ENCODE measurements around the gene TPCN2. TPM values are rescaled to one million over a fixed set of nuclear protein-coding genes. Genes with fewer than 3 reads are reported as not detected.

Gene TPCN2
- total RNA-seq, 5 donors from 2014 or later (not counting 1 experiment from before 2014, with no cell fraction given) = 14.9 to 34.3 (median 19.4) TPM

DNA sequence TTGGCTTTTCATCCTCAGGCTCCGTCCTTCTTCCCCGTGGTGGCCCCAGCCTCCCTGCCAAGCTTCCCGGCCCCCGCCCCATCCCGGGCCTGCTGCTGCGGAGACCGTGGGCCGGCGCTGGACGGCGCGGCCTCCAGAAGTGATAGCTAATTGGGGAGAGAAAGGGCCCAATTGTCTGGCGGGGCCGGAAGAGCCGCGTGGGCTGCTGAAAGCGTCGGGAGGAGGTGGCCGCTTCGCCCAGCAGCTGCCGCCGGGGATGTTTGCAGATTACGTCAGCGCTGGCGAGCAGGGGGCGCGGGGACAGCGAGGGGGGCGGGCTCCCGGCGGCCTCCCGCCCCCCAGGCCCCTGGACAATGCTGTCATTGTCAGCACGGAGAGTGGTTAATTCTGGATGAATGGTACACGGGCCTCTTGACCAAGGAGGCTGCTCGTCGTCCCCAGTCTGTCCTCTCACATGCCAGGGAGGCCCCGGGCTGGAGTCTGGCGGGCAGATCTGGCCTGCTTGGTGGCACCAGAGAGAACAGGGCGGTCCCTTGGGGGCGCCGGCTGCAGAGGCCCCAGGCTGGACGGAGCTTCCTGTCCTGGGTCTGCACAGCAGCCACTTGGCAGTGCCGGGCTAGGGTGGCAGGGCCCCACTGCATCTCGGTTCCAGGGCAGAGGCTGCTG, 108.6 kb downstream of the TPCN2 start:
- ChIA-PET POLR2A (no interaction called here), CTCF (no interaction called here)
- 39% methylated on average over 39 of the region's 44 CpGs for whole genome bisulfite sequencing (ENCODE audit: insufficient coverage)
- peaks cover 0 to 3% of the 10 kb centered on the region in 2 donors for H3K27me3 Mint-ChIP-seq
- H3K4me3 Mint-ChIP-seq = no peak overlapping the region
- Histone ChIP-seq H3K4me3 (ENCODE audit: control insufficient read depth in 1 of 2, extremely low read depth in 1 of 2, low read length in 1 of 2) (no peak overlapping the region), H3K9me3 (no peaks in the 10 kb centered on the region), H3K27me3 (replicated peaks in 1 of 2; ENCODE audit: control insufficient read depth in 2 of 2, extremely low read depth in 1 of 2, insufficient read depth in 2 of 2, low read length in 1 of 2) (peaks cover 0 to 44% of the 10 kb centered on the region in 2 experiments), H3K36me3 (ENCODE audit: control insufficient read depth in 2 of 2, extremely low read depth in 1 of 2, insufficient read depth in 1 of 2, low read length in 1 of 2) (no peaks in the 10 kb centered on the region), H3K4me1 (ENCODE audit: control insufficient read depth in 1 of 2, extremely low read depth in 1 of 2, insufficient read depth in 2 of 2, low read length in 2 of 2) (peaks cover 0 to 6% of the 10 kb centered on the region in 2 experiments), H3K27ac (ENCODE audit: low read length) (no peak overlapping the region)
- H3K9me3 Mint-ChIP-seq = no peaks in the 10 kb centered on the region
- no peak for ATAC-seq (replicated peaks in 1 of 4)
- H3K27ac Mint-ChIP-seq = no peak overlapping the region
- no peaks in the 10 kb centered on the region for H3K36me3 Mint-ChIP-seq
- H3K4me1 Mint-ChIP-seq = peaks cover 0 to 3% (median 2%) of the 10 kb centered on the region in 3 donors
- DNase-seq = no peak

DNA sequence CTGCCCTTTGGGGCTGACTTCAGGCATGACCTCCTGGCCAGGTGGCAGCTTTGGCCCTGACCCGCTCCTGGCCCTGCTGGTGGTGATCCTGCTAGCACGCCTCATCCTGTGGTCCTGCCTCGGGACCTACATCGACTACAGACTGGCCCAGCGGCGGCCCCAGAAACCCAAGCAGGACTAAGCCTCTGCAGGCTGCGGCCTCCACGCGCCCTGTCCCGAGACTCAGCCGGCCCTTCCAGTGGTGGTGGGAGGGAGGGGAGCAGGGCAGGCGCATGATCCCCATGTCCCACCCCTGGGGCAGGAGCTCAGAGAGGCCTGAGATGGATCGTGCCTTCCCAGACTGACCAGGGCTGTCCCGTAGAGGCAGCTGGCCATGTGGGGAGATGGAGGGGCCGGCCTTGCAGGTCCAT, 109.1 kb downstream of the TPCN2 start:
- Mint-ChIP-seq H3K4me1 (peaks cover 0 to 3% (median 2%) of the 10 kb centered on the region in 3 donors), H3K9me3 (peaks cover 0 to 4% (median 2%) of the 10 kb centered on the region in 3 donors), H3K4me3 (no peak overlapping the region), H3K27me3 (peaks cover 0 to 3% of the 10 kb centered on the region in 2 donors), H3K27ac (no peak overlapping the region), H3K36me3 (no peaks in the 10 kb centered on the region)
- H3K27me3 ChIP-seq (replicated peaks in 1 of 2; ENCODE audit: control insufficient read depth in 2 of 2, extremely low read depth in 1 of 2, insufficient read depth in 2 of 2, low read length in 1 of 2) = peaks cover 0 to 42% of the 10 kb centered on the region in 2 experiments
- ATAC-seq (replicated peaks in 1 of 4) (no peak), DNase-seq (no peak)
- ChIA-PET POLR2A (no interaction called here), CTCF (no interaction called here)
- no peaks in the 10 kb centered on the region for H3K36me3 ChIP-seq (ENCODE audit: control insufficient read depth in 2 of 2, extremely low read depth in 1 of 2, insufficient read depth in 1 of 2, low read length in 1 of 2)
- H3K4me3 ChIP-seq (ENCODE audit: control insufficient read depth in 1 of 2, extremely low read depth in 1 of 2, low read length in 1 of 2) = no peak overlapping the region
- H3K9me3 ChIP-seq = no peaks in the 10 kb centered on the region
- H3K4me1 ChIP-seq (ENCODE audit: control insufficient read depth in 1 of 2, extremely low read depth in 1 of 2, insufficient read depth in 2 of 2, low read length in 2 of 2) = peaks cover 0 to 6% of the 10 kb centered on the region in 2 experiments
- no peak overlapping the region for H3K27ac ChIP-seq (ENCODE audit: low read length)
- 97% methylated on average over 7 of the region's 15 CpGs for WGBS (ENCODE audit: insufficient coverage)

DNA sequence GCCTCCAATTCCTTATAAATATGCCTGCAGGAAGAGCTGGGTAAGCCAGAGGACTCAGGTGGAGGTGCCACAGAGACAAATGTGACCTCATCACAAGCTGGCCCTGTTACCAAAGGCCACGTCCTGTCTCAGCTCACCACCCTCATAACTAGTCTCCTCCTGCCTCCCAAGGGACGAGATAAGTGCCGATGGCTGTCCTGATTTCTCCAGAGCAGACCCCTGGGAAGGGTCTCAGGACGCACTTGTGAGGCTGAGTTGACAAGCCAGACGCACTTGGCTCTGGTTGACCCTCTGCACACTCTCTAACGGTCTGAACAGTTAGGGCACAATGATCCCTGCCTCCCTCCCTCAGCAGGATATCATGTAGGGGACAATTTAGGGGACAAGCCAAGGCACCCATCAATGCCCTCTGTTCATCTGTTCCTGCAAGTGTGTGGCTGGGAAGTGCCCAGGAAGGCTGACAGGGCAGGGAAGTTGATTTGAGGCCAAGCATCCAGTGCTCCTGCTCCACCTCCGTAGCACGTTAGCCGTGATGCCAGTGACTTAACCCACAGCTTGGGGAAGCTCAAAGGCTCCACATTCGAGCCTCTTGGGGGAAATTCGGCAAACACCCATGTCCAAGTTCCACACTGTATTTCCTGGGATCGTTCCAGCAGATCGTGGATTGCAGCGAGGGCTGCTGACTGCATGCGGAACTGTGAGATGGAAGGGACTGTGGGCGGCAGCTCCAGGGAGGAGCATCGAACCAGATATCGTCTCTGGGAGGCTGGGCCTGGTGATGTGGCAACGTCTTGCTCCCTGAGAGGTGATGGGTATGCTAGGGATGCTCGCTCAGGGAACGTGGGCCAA, 109.8 kb downstream of the TPCN2 start:
- POLR2A ChIA-PET = no interaction called here

DNA sequence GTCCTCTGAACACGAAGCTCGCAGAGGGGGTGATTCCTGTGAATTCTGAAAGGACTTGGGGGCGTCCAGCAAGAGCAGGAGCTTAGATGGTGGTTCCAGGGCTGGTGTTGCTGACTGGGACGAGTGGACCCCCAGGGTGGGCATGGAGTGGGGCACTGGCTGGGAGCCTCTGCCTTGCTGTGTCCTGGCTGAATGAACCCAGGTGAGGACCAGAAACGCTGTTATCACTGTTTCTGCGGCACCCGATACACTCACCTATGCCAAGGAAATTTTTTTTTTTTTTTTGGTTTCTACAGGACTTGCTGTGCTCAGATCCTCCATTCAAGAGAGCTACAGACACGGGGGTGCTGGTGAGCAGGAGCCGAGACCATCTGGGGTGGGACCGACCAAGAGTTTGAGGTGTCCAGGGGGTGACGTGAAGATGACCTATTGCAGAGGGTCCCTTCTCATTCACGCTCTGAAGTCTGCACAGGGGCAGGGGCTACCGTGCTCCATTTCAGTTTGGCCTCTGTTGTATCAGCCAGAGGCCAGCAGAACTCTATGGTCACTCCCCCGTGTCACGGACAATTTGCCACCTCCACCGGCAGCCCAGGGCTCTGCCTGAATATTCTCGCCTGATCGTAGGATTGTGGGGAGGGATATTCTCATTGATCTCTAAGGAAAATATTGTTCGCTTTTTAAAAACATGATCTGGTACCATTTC, 110.6 kb downstream of the TPCN2 start:
- H3K36me3 Mint-ChIP-seq = peaks cover 2% of the 10 kb centered on the region
- no peak overlapping the region for H3K27ac Mint-ChIP-seq
- DNase-seq = no peak
- Histone ChIP-seq H3K4me1 (ENCODE audit: control insufficient read depth in 1 of 2, extremely low read depth in 1 of 2, insufficient read depth in 2 of 2, low read length in 2 of 2) (peaks cover 0 to 6% of the 10 kb centered on the region in 2 experiments), H3K9me3 (no peaks in the 10 kb centered on the region), H3K27me3 (replicated peaks in 1 of 2; ENCODE audit: control insufficient read depth in 2 of 2, extremely low read depth in 1 of 2, insufficient read depth in 2 of 2, low read length in 1 of 2) (peaks cover 0 to 42% of the 10 kb centered on the region in 2 experiments), H3K36me3 (ENCODE audit: control insufficient read depth in 2 of 2, extremely low read depth in 1 of 2, insufficient read depth in 1 of 2, low read length in 1 of 2) (no peaks in the 10 kb centered on the region), H3K27ac (ENCODE audit: low read length) (no peak overlapping the region), H3K4me3 (ENCODE audit: control insufficient read depth in 1 of 2, extremely low read depth in 1 of 2, low read length in 1 of 2) (no peak overlapping the region)
- no peak overlapping the region for H3K4me3 Mint-ChIP-seq
- CTCF ChIA-PET = no interaction called here
- WGBS (ENCODE audit: insufficient coverage) = 92% methylated on average over 14 of the region's 19 CpGs
- ATAC-seq (replicated peaks in 1 of 4) = no peak
- peaks cover 0 to 4% of the 10 kb centered on the region in 2 donors for H3K27me3 Mint-ChIP-seq
- H3K9me3 Mint-ChIP-seq = peaks cover 6 to 15% (median 8%) of the 10 kb centered on the region in 3 donors
- peaks cover 0 to 3% (median 2%) of the 10 kb centered on the region in 3 donors for H3K4me1 Mint-ChIP-seq
- POLR2A ChIA-PET = no interaction called here

More for the DNA sequence above, 109.8 kb downstream of the TPCN2 start:
- H3K9me3 ChIP-seq = no peaks in the 10 kb centered on the region
- H3K36me3 ChIP-seq (ENCODE audit: control insufficient read depth in 2 of 2, extremely low read depth in 1 of 2, insufficient read depth in 1 of 2, low read length in 1 of 2) = no peaks in the 10 kb centered on the region
- peaks cover 3 to 9% (median 6%) of the 10 kb centered on the region in 3 donors for H3K9me3 Mint-ChIP-seq
- 85% methylated on average over 20 of the region's 21 CpGs for WGBS (ENCODE audit: insufficient coverage)
- H3K36me3 Mint-ChIP-seq = no peaks in the 10 kb centered on the region
- no peak overlapping the region for H3K4me3 ChIP-seq (ENCODE audit: control insufficient read depth in 1 of 2, extremely low read depth in 1 of 2, low read length in 1 of 2)
- no peak for ATAC-seq (replicated peaks in 1 of 4)
- H3K27ac Mint-ChIP-seq = no peak overlapping the region
- no peak overlapping the region for H3K4me3 Mint-ChIP-seq
- no peak overlapping the region for H3K27ac ChIP-seq (ENCODE audit: low read length)
- H3K4me1 ChIP-seq (ENCODE audit: control insufficient read depth in 1 of 2, extremely low read depth in 1 of 2, insufficient read depth in 2 of 2, low read length in 2 of 2) = peaks cover 0 to 6% of the 10 kb centered on the region in 2 experiments
- peaks cover 0 to 3% (median 2%) of the 10 kb centered on the region in 3 donors for H3K4me1 Mint-ChIP-seq
- H3K27me3 ChIP-seq (replicated peaks in 1 of 2; ENCODE audit: control insufficient read depth in 2 of 2, extremely low read depth in 1 of 2, insufficient read depth in 2 of 2, low read length in 1 of 2) = peaks cover 0 to 42% of the 10 kb centered on the region in 2 experiments
- peaks cover 0 to 3% of the 10 kb centered on the region in 2 donors for H3K27me3 Mint-ChIP-seq
- DNase-seq = no peak
- CTCF ChIA-PET = no interaction called here

DNA sequence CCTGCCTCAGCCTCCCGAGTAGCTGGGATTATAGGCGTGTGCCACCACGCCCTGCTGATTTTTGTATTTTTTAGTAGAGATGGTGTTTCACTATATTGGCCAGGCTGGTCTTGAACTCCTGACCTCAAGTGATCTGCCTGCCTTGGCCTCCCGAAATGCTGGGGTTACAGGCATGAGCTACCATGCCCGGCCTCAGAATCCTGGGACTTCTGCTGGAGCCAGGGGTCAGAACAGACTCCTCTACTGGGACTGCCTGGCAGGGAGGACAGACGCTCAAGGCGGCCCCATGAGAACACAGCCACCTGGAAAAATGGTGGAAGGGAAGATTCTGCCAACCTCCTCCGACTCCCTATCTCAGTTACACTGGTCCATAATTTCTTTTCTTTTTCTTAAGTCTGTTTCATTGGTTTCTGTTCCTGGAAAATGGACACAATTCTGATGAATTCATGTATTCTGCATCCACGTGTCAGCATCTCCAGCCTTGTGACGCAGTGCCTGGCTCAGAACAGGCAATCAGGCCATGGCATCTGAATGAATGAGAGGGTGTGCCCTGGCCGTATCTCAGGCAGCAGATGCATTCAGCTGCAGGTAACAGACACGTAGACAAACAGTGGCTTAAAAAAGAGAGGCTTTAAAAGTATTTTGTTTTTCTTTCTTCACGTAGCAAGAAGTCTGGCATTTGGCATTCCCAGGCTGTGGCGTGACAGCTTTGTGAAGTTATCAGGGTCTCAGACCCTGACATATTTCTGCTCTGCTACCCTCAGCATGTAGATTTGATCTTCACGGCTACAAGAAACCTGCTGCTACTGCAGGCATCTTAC, 111.8 kb downstream of the TPCN2 start:
- POLR2A ChIA-PET = no interaction called here
- Histone ChIP-seq H3K27ac (ENCODE audit: low read length) (no peak overlapping the region), H3K9me3 (no peaks in the 10 kb centered on the region), H3K4me3 (ENCODE audit: control insufficient read depth in 1 of 2, extremely low read depth in 1 of 2, low read length in 1 of 2) (no peak overlapping the region), H3K4me1 (ENCODE audit: control insufficient read depth in 1 of 2, extremely low read depth in 1 of 2, insufficient read depth in 2 of 2, low read length in 2 of 2) (peaks cover 0 to 6% of the 10 kb centered on the region in 2 experiments), H3K36me3 (ENCODE audit: control insufficient read depth in 2 of 2, extremely low read depth in 1 of 2, insufficient read depth in 1 of 2, low read length in 1 of 2) (no peaks in the 10 kb centered on the region), H3K27me3 (replicated peaks in 1 of 2; ENCODE audit: control insufficient read depth in 2 of 2, extremely low read depth in 1 of 2, insufficient read depth in 2 of 2, low read length in 1 of 2) (peaks cover 0 to 39% of the 10 kb centered on the region in 2 experiments)
- Mint-ChIP-seq H3K9me3 (peaks cover 6 to 15% (median 8%) of the 10 kb centered on the region in 3 donors), H3K4me1 (peaks cover 0 to 3% (median 2%) of the 10 kb centered on the region in 3 donors), H3K4me3 (no peak overlapping the region), H3K27me3 (peaks cover 0 to 4% of the 10 kb centered on the region in 2 donors), H3K27ac (no peak overlapping the region), H3K36me3 (peaks cover 2% of the 10 kb centered on the region)
- CTCF ChIA-PET = no interaction called here
- ATAC-seq (replicated peaks in 1 of 4) = no peak
- DNase-seq = no peak
- 80% methylated on average over 8 of the region's 15 CpGs for WGBS (ENCODE audit: insufficient coverage)

DNA sequence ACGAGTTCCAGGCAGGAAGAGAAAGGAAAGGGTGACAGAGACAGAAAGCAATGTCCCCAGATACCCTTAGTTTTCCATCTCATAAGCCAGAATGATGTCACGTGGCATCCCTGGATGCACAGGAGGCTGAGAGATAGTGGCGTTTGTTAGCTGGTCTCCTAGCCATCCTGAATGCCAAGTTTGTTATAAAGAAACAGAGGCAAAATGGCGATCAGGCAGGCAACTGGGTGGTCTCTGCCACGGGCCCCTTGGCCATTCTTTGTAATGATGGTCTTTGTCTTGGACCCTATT, 112.3 kb downstream of the TPCN2 start:
- H3K27me3 ChIP-seq (replicated peaks in 1 of 2; ENCODE audit: control insufficient read depth in 2 of 2, extremely low read depth in 1 of 2, insufficient read depth in 2 of 2, low read length in 1 of 2) = peaks cover 0 to 36% of the 10 kb centered on the region in 2 experiments
- H3K9me3 Mint-ChIP-seq = peaks cover 6 to 15% (median 8%) of the 10 kb centered on the region in 3 donors
- DNase-seq (no peak), ATAC-seq (replicated peaks in 1 of 4) (no peak)
- peaks cover 0 to 6% of the 10 kb centered on the region in 2 experiments for H3K4me1 ChIP-seq (ENCODE audit: control insufficient read depth in 1 of 2, extremely low read depth in 1 of 2, insufficient read depth in 2 of 2, low read length in 2 of 2)
- H3K36me3 Mint-ChIP-seq = peaks cover 2% of the 10 kb centered on the region
- CTCF ChIA-PET = no interaction called here
- POLR2A ChIA-PET = no interaction called here
- WGBS (ENCODE audit: insufficient coverage) = 67% methylated on average over 5 of the region's 5 CpGs
- H3K27ac ChIP-seq (ENCODE audit: low read length) = no peak overlapping the region
- no peaks in the 10 kb centered on the region for H3K36me3 ChIP-seq (ENCODE audit: control insufficient read depth in 2 of 2, extremely low read depth in 1 of 2, insufficient read depth in 1 of 2, low read length in 1 of 2)
- no peak overlapping the region for H3K4me3 ChIP-seq (ENCODE audit: control insufficient read depth in 1 of 2, extremely low read depth in 1 of 2, low read length in 1 of 2)
- peaks cover 0 to 3% (median 2%) of the 10 kb centered on the region in 3 donors for H3K4me1 Mint-ChIP-seq
- no peak overlapping the region for H3K4me3 Mint-ChIP-seq
- no peak overlapping the region for H3K27ac Mint-ChIP-seq
- no peaks in the 10 kb centered on the region for H3K9me3 ChIP-seq
- peaks cover 0 to 4% of the 10 kb centered on the region in 2 donors for H3K27me3 Mint-ChIP-seq

Measured in T-cell (primary cell).